ENCODE data around the gene ZNF512B. TPM values are rescaled to one million over a fixed set of nuclear protein-coding genes. Genes with fewer than 3 reads are reported as not detected.
"Not testable (repeated sequence)": the region's sequence is repeated elsewhere in the genome, so short reads cannot be mapped to it uniquely, and the experiment has no call there.

The ZNF512B gene
- total RNA-seq, 1 donor from 2014 or later: 4.5 TPM

GRCh38 chr20:63974402-63975200 is 4.9 kb upstream of the ZNF512B start:
- Histone ChIP-seq H3K36me3 (ENCODE audit: control insufficient read depth, insufficient read depth, low read length) (no peaks in the 10 kb centered on the region), H3K4me3 (ENCODE audit: low read depth, low read length) (no peak overlapping the region), H3K27me3 (ENCODE audit: control insufficient read depth, insufficient read depth, low read length) (no peaks in the 10 kb centered on the region)
- TF ChIP-seq, protein P1, sequence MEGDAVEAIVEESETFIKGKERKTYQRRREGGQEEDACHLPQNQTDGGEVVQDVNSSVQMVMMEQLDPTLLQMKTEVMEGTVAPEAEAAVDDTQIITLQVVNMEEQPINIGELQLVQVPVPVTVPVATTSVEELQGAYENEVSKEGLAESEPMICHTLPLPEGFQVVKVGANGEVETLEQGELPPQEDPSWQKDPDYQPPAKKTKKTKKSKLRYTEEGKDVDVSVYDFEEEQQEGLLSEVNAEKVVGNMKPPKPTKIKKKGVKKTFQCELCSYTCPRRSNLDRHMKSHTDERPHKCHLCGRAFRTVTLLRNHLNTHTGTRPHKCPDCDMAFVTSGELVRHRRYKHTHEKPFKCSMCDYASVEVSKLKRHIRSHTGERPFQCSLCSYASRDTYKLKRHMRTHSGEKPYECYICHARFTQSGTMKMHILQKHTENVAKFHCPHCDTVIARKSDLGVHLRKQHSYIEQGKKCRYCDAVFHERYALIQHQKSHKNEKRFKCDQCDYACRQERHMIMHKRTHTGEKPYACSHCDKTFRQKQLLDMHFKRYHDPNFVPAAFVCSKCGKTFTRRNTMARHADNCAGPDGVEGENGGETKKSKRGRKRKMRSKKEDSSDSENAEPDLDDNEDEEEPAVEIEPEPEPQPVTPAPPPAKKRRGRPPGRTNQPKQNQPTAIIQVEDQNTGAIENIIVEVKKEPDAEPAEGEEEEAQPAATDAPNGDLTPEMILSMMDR (IDR thresholded peaks at IDR 0.05; ENCODE audit: insufficient read depth, low read length, severe bottlenecking): no peak
- DNase-seq (ENCODE audit: low read depth): no peak
- no peak for FAIRE-seq

- H3K4me3 ChIP-seq (ENCODE audit: low read depth, low read length): peak overlapping the region; percentile 23
- DNase-seq (ENCODE audit: low read depth): peak; percentile 57
- TF ChIP-seq, protein P1 (IDR thresholded peaks at IDR 0.05; ENCODE audit: insufficient read depth, low read length, severe bottlenecking): peak; percentile 93
- H3K36me3 ChIP-seq (ENCODE audit: control insufficient read depth, insufficient read depth, low read length): no peaks in the 10 kb centered on the region
- H3K27me3 ChIP-seq (ENCODE audit: control insufficient read depth, insufficient read depth, low read length): no peaks in the 10 kb centered on the region
- no peak for FAIRE-seq
Measured at GRCh38 chr20:63973636-63974401, 4.1 kb upstream of the ZNF512B start.

GRCh38 chr20:63973160-63973479 is 3.4 kb upstream of the ZNF512B start:
- TF ChIP-seq, protein P1 (IDR thresholded peaks at IDR 0.05; ENCODE audit: insufficient read depth, low read length, severe bottlenecking): no peak
- Histone ChIP-seq H3K27me3 (ENCODE audit: control insufficient read depth, insufficient read depth, low read length) (no peaks in the 10 kb centered on the region), H3K36me3 (ENCODE audit: control insufficient read depth, insufficient read depth, low read length) (no peaks in the 10 kb centered on the region), H3K4me3 (ENCODE audit: low read depth, low read length) (no peak overlapping the region)
- no peak for DNase-seq (ENCODE audit: low read depth)
- no peak for FAIRE-seq

GRCh38 chr20:63972312-63973159 is 2.8 kb upstream of the ZNF512B start:
- FAIRE-seq (no peak), DNase-seq (ENCODE audit: low read depth) (no peak)
- peaks cover under 1% of the 10 kb centered on the region for H3K36me3 ChIP-seq (ENCODE audit: control insufficient read depth, insufficient read depth, low read length)
- TF ChIP-seq, protein P1 (IDR thresholded peaks at IDR 0.05; ENCODE audit: insufficient read depth, low read length, severe bottlenecking): no peak
- no peaks in the 10 kb centered on the region for H3K27me3 ChIP-seq (ENCODE audit: control insufficient read depth, insufficient read depth, low read length)
- no peak overlapping the region for H3K4me3 ChIP-seq (ENCODE audit: low read depth, low read length)

DNA sequence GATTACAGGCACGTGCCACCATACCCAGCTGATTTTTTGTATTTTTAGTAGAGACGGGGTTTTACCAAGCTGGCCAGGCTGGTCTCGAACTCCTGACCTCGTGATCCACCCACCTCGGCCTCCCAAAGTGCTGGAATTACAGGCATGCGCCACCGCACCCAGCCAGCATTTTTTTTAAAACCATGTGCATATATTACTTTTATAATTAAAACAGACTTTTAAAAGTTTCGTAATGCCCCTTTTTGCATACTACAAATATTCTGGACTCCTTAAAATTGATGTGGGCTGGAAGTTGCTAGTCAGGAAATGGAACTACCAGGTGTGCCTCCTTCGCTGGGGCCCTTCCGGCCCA is 2.2 kb upstream of the ZNF512B start:
- H3K4me3 ChIP-seq (ENCODE audit: low read depth, low read length); H3K27me3 ChIP-seq (ENCODE audit: control insufficient read depth, insufficient read depth, low read length); DNase-seq (ENCODE audit: low read depth); FAIRE-seq; H3K36me3 ChIP-seq (ENCODE audit: control insufficient read depth, insufficient read depth, low read length): not testable (repeated sequence)

Measured in bronchial epithelial cell (primary cell).